OCI-LY3 (cell line): ENCODE data around the gene NUP58.

Experiments used
- CTCF ChIP-seq: fragments of 200-600, 300-600 bp; sonication (generic); IDR thresholded peaks from 2 replicates; pipeline ENCODE4 v1.5.1; 2014; ENCODE audit warnings: antibody characterized with exemption, low read length, low read depth
- EZH2phosphoT487 ChIP-seq: fragments of 200-600 bp; shearing (Covaris generic); IDR thresholded peaks from 2 replicates; pipeline ENCODE4 v1.6.1; 2018; ENCODE audit warnings: antibody characterized with exemption, mixed run types, low read depth

GRCh38 chr13:25347151-25347550 is 45.7 kb downstream of the NUP58 start:
- TF ChIP-seq CTCF: no peak
- TF ChIP-seq EZH2phosphoT487: no peak
